GM12873 (cell line): ENCODE results near the gene ZNF580.

Experiments
- CTCF ChIP-seq: IDR thresholded peaks from 2 replicates; pipeline ENCODE4 v1.5.1; 2012; ENCODE audit warnings: low read depth, mild to moderate bottlenecking, moderate library complexity, low read length, control low read depth; ENCODE audit not compliant: insufficient read depth; ENCODE audit errors: missing control alignments

ZNF580 gene

GRCh38 chr19:55674459-55674840 lies 33.6 kb downstream of the ZNF580 start:
- TF ChIP-seq CTCF = no peak

- TF ChIP-seq CTCF = no peak
These were observed 34.2 kb downstream of the ZNF580 start, which contains the start of gene EPN1 for GRCh38 chr19:55674841-55675660. Gene EPN1 (plus strand): TSS chr19:55675226. CDS start chr19:55678628, 3,402 bp downstream.

- TF ChIP-seq CTCF = no peak
These were observed 35.0 kb downstream of the ZNF580 start for GRCh38 chr19:55675661-55676354.

- no peak for TF ChIP-seq CTCF
These were observed 35.6 kb downstream of the ZNF580 start for GRCh38 chr19:55676383-55676782.

- TF ChIP-seq CTCF = no peak
These were observed 36.2 kb downstream of the ZNF580 start for GRCh38 chr19:55676889-55677505.

GRCh38 chr19:55677572-55678028 lies 36.8 kb downstream of the ZNF580 start:
- no peak for TF ChIP-seq CTCF

- peak; percentile 64 for TF ChIP-seq CTCF
These were observed 37.4 kb downstream of the ZNF580 start for GRCh38 chr19:55678121-55678671.
